A549 (cell line): ENCODE data around the gene MYRIP. TPM values are rescaled to one million over a fixed set of nuclear protein-coding genes. Genes with fewer than 3 reads are reported as not detected.

Experiments used
- ATAC-seq, 2 experiments: fragments of 200-7000 bp in 1 of 2; fragments of >200 bp in 1 of 2; cut with Nextera tagmentation in 1 of 2; cut with Tn5 transposase in 1 of 2; 3 replicates each; pipeline versions ENCODE4 v1.8.0 to v1.9.1; 2018 to 2020; ENCODE audit warnings: mild to moderate bottlenecking in 1 of 2, moderate library complexity in 1 of 2
- CTCF ChIA-PET: fragments of 300-600 bp; sonication (Branson Sonifier 250); formaldehyde crosslinking; extraction: SDS; loops from one replicate; lab custom pipeline; 2021; ENCODE audit warnings: antibody characterized with exemption, inconsistent platforms; lab: Yijun Ruan, JAX
- POLR2A ChIA-PET: fragments of 350-600 bp; formaldehyde crosslinking; extraction: SDS; loops from one replicate; lab custom pipeline; 2021; ENCODE audit warnings: antibody characterized with exemption, inconsistent platforms; lab: Yijun Ruan, JAX
- DNase-seq, 2 experiments: peaks; one replicate each; pipeline versions ENCODE4 v3.0.0 to v3.0.0-alpha.2; 2011 to 2016; ENCODE audit warnings: low read depth in 1 of 2, low spot score in 1 of 2
- FAIRE-seq: peaks from 2 replicates; lab custom pipeline; 2011; peaks lifted over from hg19 to GRCh38; lab: Jason Lieb, UNC
- H3K27ac ChIP-seq, 2 experiments: fragments of >200 bp; sonication (Bioruptor Twin); formaldehyde crosslinking; 3 replicates each; pipeline ENCODE4 v1.5.1; 2016 to 2017
- H3K4me1 ChIP-seq: fragments of >200 bp; sonication (Bioruptor Twin); formaldehyde crosslinking; 3 replicates; pipeline ENCODE4 v1.6.1; 2016
- H3K4me2 ChIP-seq: fragments of >200 bp; sonication (Bioruptor Twin); formaldehyde crosslinking; 3 replicates; pipeline ENCODE4 v1.6.1; 2016
- H3K4me3 ChIP-seq: fragments of >200 bp; sonication (Bioruptor Twin); formaldehyde crosslinking; 3 replicates; pipeline ENCODE4 v1.5.1; 2016
- H3K9me3 ChIP-seq: fragments of >200 bp; sonication (Bioruptor Twin); formaldehyde crosslinking; 3 replicates; pipeline ENCODE4 v1.6.1; 2016
- CBX8 ChIP-seq: fragments of 200-600 bp; sonication (generic); IDR thresholded peaks from 2 replicates; pipeline ENCODE4 v1.6.1; 2016
- CHD2 ChIP-seq: fragments of 150-350 bp; IDR thresholded peaks from 2 replicates; pipeline ENCODE4 v1.6.1; 2014; ENCODE audit warnings: low read length; ENCODE audit not compliant: partially characterized antibody
- EHMT2 ChIP-seq: fragments of 200-600 bp; sonication (generic); IDR thresholded peaks from 2 replicates; pipeline ENCODE4 v1.6.1; 2016; ENCODE audit warnings: antibody characterized with exemption, low read depth, mild to moderate bottlenecking, moderate library complexity
- EP300 ChIP-seq, 2 experiments: fragments of >200 bp; sonication (Bioruptor Twin); formaldehyde crosslinking; IDR thresholded peaks; 2 replicates in 1 of 2; 3 replicates in 1 of 2; pipeline ENCODE4 v1.6.1; 2016 to 2017
- FOSB ChIP-seq: fragments of 250-450 bp; sonication (Bioruptor Pico); IDR thresholded peaks from 2 replicates; pipeline ENCODE4 v1.5.0; 2020; ENCODE audit warnings: mild to moderate bottlenecking, moderate library complexity
- HDAC2 ChIP-seq: fragments of 200-600 bp; sonication (generic); IDR thresholded peaks from 2 replicates; pipeline ENCODE4 v1.6.1; 2016
- KDM1A ChIP-seq: fragments of 200-600 bp; sonication (generic); IDR thresholded peaks from 2 replicates; pipeline ENCODE4 v1.6.1; 2016; ENCODE audit warnings: low read depth, mild to moderate bottlenecking
- MAFK ChIP-seq: fragments of 450-650 bp; IDR thresholded peaks from 2 replicates; pipeline ENCODE4 v1.6.1; 2014; ENCODE audit not compliant: partially characterized antibody
- MAZ ChIP-seq: fragments of 150-350 bp; IDR thresholded peaks from 2 replicates; pipeline ENCODE4 v1.6.1; 2014; ENCODE audit warnings: antibody characterized with exemption, low read depth, low read length, borderline replicate concordance
- MYC ChIP-seq: IDR thresholded peaks from 2 replicates; pipeline ENCODE4 v1.6.1; 2012; ENCODE audit warnings: mild to moderate bottlenecking, inconsistent platforms, low read length, improper control_type of control experiment, borderline replicate concordance
- NFE2L2 ChIP-seq: fragments of 150-350 bp; conservative IDR thresholded peaks from 2 replicates; pipeline ENCODE4 v1.6.1; 2014; ENCODE audit warnings: low read length
- NPAS2 ChIP-seq: fragments of 250-450 bp; sonication (Bioruptor Pico); IDR thresholded peaks from 2 replicates; pipeline ENCODE4 v1.8.0; 2022; ENCODE audit warnings: mild to moderate bottlenecking, moderate library complexity, borderline replicate concordance
- PHF8 ChIP-seq: fragments of 200-600 bp; sonication (generic); IDR thresholded peaks from 2 replicates; pipeline ENCODE4 v1.6.1; 2016; ENCODE audit warnings: low read depth, mild to moderate bottlenecking, antibody characterized with exemption, moderate library complexity, borderline replicate concordance
- POLR2AphosphoS2 ChIP-seq: conservative IDR thresholded peaks from 2 replicates; pipeline ENCODE4 v1.6.1; 2012; ENCODE audit warnings: low read length, improper control_type of control experiment, inconsistent platforms
- RARB ChIP-seq: fragments of 250-450 bp; sonication (Bioruptor Pico); IDR thresholded peaks from 2 replicates; pipeline ENCODE4 v1.8.0; 2021; ENCODE audit warnings: mild to moderate bottlenecking, moderate library complexity
- RCOR1 ChIP-seq: fragments of 150-350 bp; IDR thresholded peaks from 2 replicates; pipeline ENCODE4 v1.6.1; 2014; ENCODE audit warnings: antibody characterized with exemption, low read length, low read depth
- SREBF2 ChIP-seq: fragments of 450-650 bp; IDR thresholded peaks from 2 replicates; pipeline ENCODE4 v1.6.1; 2014; ENCODE audit warnings: mild to moderate bottlenecking, moderate library complexity
- TFCP2L1 ChIP-seq: fragments of 250-450 bp; sonication (Bioruptor Pico); IDR thresholded peaks from 2 replicates; pipeline ENCODE4 v1.5.0; 2021; ENCODE audit warnings: mild to moderate bottlenecking
- ZFP36 ChIP-seq: fragments of 450-650 bp; IDR thresholded peaks from 2 replicates; pipeline ENCODE4 v1.6.1; 2014; ENCODE audit warnings: borderline replicate concordance; ENCODE audit not compliant: partially characterized antibody
- WGBS: methylation state at CpG from one replicate; pipeline ENCODE4 v1.1.6; 2017; ENCODE audit errors: missing lambda C conversion rate; 5-methylcytosine and 5-hydroxymethylcytosine counted together
- polyA plus RNA-seq, 4 experiments: library from polyadenylated mRNA; depleted of rRNA in 3 of 4; stranded (reverse); fragments of >200 nt; fragmentation: RNase III in 1 of 4; extraction: RNeasy Plus Mini Kit Qiagen cat#74134 plus additional on column Dnase treatment in 1 of 4; gene quantifications; 2 replicates in 3 of 4; 3 replicates in 1 of 4; pipeline ENCODE4 v1.2.3, GENCODE V29; 2011 to 2017
- TF ChIP-seq, protein P1 (sequence below): fragments of 450-650 bp; IDR thresholded peaks from 2 replicates; pipeline ENCODE4 v1.6.1; 2014; ENCODE audit warnings: antibody characterized with exemption
- TF ChIP-seq, protein P2 (sequence below): IDR thresholded peaks from 2 replicates; pipeline ENCODE4 v1.6.1; 2012
- TF ChIP-seq, protein P3 (sequence below): fragments of 250-450 bp; sonication (Bioruptor Pico); IDR thresholded peaks from 2 replicates; pipeline ENCODE4 v1.5.0; 2020; ENCODE audit warnings: low read depth, mild to moderate bottlenecking, moderate library complexity
- TF ChIP-seq, protein P4 (sequence below): fragments of >200 bp; sonication (Bioruptor Twin); formaldehyde crosslinking; IDR thresholded peaks from 3 replicates; pipeline ENCODE4 v1.5.1; 2016

Gene MYRIP
- polyA plus RNA-seq, 2 of the 4 experiments (the other 2 are of a cell fraction), result not detected

DNA sequence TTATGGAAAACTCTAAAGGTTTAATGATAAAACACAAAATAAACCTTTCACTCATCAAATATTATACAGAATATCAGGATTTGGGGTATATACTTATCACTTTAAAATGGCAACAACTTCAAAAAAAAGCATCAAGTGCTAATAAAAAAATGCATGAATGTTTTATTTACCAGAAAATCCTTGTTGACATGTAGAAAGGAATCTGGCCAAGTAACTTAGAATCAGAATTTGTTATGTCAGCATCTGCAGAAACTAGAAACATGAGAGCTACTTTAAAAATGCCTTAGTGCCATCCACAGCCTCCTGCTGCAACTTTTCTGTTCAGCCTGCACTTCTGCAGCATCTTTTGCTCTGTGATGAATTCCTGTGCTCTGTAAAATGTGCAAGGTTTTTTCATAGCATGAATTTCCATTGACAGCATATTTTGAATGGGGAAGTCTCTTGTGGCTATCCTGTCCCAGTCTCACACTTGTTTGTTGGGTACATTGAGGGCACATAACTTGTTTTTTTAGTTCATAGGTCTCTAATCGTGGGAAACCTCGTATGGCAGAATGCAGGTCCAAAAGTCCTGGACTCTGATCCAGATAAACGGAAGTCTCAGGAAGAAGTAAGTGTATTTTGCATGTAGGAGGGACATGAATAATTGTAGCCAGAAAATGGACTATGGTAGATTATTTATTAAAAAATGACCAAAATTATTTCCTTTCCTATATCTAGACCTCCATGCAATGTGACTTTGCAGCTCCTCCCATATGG lies 21.1 kb upstream of the MYRIP start:
- Histone ChIP-seq H3K9me3 (no peaks in the 10 kb centered on the region), H3K4me1 (no peaks in the 10 kb centered on the region), H3K27ac (no peak overlapping the region), H3K4me3 (no peak overlapping the region), H3K4me2 (no peak overlapping the region)
- no peak for ATAC-seq
- 7% methylated on average over 3 of the region's 3 CpGs for WGBS
- FAIRE-seq, result no peak
- DNase-seq, result no peak
- ChIA-PET POLR2A (no interaction called here), CTCF (no interaction called here)
- TF ChIP-seq ZFP36 (no peak), NPAS2 (CRISPR knock-in tag) (no peak), EP300 (IDR thresholded peaks at IDR 0.05) (no peak), MAFK (peak; percentile 45), SREBF2 (no peak)

DNA sequence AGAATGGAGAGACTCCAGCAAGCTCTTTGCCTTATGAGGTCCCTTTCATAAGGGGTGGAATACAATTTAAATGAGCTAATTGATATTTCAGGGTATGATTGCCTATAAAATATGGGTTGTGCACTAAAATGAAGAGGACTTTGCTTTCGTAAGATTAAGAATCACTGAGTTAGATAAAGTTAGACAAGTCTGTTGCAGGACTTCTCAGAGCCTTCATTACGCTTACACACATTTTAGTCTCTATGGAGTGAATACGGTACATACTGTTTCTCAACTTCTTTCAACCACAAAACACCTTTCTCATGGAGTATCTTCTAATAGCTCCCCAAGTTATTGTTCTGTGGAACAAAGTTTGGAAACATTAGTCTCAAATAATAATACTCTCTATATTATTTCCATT lies 17.8 kb upstream of the MYRIP start:
- Histone ChIP-seq H3K4me1 (no peaks in the 10 kb centered on the region), H3K4me3 (no peak overlapping the region), H3K9me3 (no peaks in the 10 kb centered on the region), H3K27ac (no peak overlapping the region), H3K4me2 (no peak overlapping the region)
- WGBS, result 3% methylated on average over 3 of the region's 3 CpGs
- POLR2A ChIA-PET, result no interaction called here
- DNase-seq (no peak), FAIRE-seq (no peak), ATAC-seq (no peak)
- CTCF ChIA-PET, result no interaction called here
- no peak for TF ChIP-seq FOSB (CRISPR knock-in tag)
- TF ChIP-seq MAZ, result no peak
- no peak for TF ChIP-seq TFCP2L1 (CRISPR knock-in tag)
- no peak for TF ChIP-seq PHF8
- TF ChIP-seq, protein P1, sequence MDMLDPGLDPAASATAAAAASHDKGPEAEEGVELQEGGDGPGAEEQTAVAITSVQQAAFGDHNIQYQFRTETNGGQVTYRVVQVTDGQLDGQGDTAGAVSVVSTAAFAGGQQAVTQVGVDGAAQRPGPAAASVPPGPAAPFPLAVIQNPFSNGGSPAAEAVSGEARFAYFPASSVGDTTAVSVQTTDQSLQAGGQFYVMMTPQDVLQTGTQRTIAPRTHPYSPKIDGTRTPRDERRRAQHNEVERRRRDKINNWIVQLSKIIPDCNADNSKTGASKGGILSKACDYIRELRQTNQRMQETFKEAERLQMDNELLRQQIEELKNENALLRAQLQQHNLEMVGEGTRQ, result no peak
- TF ChIP-seq CBX8, result no peak
- TF ChIP-seq HDAC2, result no peak
- TF ChIP-seq CHD2, result no peak
- TF ChIP-seq, protein P2, sequence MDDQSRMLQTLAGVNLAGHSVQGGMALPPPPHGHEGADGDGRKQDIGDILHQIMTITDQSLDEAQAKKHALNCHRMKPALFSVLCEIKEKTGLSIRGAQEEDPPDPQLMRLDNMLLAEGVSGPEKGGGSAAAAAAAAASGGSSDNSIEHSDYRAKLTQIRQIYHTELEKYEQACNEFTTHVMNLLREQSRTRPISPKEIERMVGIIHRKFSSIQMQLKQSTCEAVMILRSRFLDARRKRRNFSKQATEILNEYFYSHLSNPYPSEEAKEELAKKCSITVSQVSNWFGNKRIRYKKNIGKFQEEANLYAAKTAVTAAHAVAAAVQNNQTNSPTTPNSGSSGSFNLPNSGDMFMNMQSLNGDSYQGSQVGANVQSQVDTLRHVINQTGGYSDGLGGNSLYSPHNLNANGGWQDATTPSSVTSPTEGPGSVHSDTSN, result no peak
- TF ChIP-seq, protein P3, sequence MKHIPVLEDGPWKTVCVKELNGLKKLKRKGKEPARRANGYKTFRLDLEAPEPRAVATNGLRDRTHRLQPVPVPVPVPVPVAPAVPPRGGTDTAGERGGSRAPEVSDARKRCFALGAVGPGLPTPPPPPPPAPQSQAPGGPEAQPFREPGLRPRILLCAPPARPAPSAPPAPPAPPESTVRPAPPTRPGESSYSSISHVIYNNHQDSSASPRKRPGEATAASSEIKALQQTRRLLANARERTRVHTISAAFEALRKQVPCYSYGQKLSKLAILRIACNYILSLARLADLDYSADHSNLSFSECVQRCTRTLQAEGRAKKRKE (CRISPR knock-in tag), result no peak
- no peak for TF ChIP-seq EHMT2
- TF ChIP-seq MYC, result no peak
- TF ChIP-seq KDM1A, result no peak
- no peak for TF ChIP-seq RARB
- TF ChIP-seq, protein P4, sequence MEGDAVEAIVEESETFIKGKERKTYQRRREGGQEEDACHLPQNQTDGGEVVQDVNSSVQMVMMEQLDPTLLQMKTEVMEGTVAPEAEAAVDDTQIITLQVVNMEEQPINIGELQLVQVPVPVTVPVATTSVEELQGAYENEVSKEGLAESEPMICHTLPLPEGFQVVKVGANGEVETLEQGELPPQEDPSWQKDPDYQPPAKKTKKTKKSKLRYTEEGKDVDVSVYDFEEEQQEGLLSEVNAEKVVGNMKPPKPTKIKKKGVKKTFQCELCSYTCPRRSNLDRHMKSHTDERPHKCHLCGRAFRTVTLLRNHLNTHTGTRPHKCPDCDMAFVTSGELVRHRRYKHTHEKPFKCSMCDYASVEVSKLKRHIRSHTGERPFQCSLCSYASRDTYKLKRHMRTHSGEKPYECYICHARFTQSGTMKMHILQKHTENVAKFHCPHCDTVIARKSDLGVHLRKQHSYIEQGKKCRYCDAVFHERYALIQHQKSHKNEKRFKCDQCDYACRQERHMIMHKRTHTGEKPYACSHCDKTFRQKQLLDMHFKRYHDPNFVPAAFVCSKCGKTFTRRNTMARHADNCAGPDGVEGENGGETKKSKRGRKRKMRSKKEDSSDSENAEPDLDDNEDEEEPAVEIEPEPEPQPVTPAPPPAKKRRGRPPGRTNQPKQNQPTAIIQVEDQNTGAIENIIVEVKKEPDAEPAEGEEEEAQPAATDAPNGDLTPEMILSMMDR, result no peak
- TF ChIP-seq POLR2AphosphoS2, result no peak
- TF ChIP-seq NFE2L2, result no peak
- no peak for TF ChIP-seq RCOR1
